SK-N-SH (cell line): ENCODE results near the gene OR52E5. TPM values are rescaled to one million over a fixed set of nuclear protein-coding genes. Genes with fewer than 3 reads are reported as not detected.

ENCODE experiments used
- CTCF ChIA-PET: fragments of 300-600, 350-600 bp; formaldehyde crosslinking; extraction: SDS; loops from one replicate; lab custom pipeline; 2021; lab: Yijun Ruan, JAX
- POLR2A ChIA-PET: fragments of 350-600 bp; sonication (Branson Sonifier 250); formaldehyde crosslinking; extraction: SDS; loops from one replicate; lab custom pipeline; 2020; ENCODE audit warnings: antibody characterized with exemption, inconsistent platforms; lab: Yijun Ruan, JAX
- DNase-seq: peaks from one replicate; pipeline ENCODE4 v3.0.0; 2012
- H2AFZ ChIP-seq: fragments of 200-600 bp; sonication (generic); 2 replicates; pipeline ENCODE4 v1.8.1; 2016; ENCODE audit warnings: antibody characterized with exemption, mild to moderate bottlenecking, low read depth
- H3F3A ChIP-seq: fragments of 200-600 bp; sonication (generic); replicated peaks from 2 replicates; pipeline ENCODE3; 2016; ENCODE audit warnings: antibody characterized with exemption, mild to moderate bottlenecking; ENCODE audit not compliant: insufficient read depth
- H3K27ac ChIP-seq, 2 experiments: fragments of 200-500 bp in 1 of 2; fragments of 200-600 bp in 1 of 2; sonication (Bioruptor generic) in 1 of 2; sonication (generic), shearing (Covaris generic) in 1 of 2; 2 replicates each; pipeline versions ENCODE4 v1.5.1 to v1.6.1; 2014 to 2016; ENCODE audit warnings: low read depth in 2 of 2, inconsistent platforms in 1 of 2, low read length in 1 of 2, mild to moderate bottlenecking in 1 of 2, mixed read lengths in 1 of 2
- H3K27me3 ChIP-seq: fragments of 200-600 bp; sonication (generic), shearing (Covaris generic); 2 replicates; pipeline ENCODE4 v1.6.1; 2016; ENCODE audit warnings: mixed run types; ENCODE audit not compliant: insufficient read depth
- H3K36me3 ChIP-seq, 2 experiments: fragments of 200-500 bp in 1 of 2; fragments of 200-600 bp in 1 of 2; sonication (Bioruptor generic) in 1 of 2; sonication (generic) in 1 of 2; replicated peaks in 1 of 2; 2 replicates each; pipeline versions ENCODE3 to v1.5.1; 2014 to 2016; ENCODE audit warnings: low read length in 1 of 2, mild to moderate bottlenecking in 1 of 2; ENCODE audit not compliant: insufficient read depth in 2 of 2, control insufficient read depth in 1 of 2
- H3K4me1 ChIP-seq, 2 experiments: fragments of 200-500 bp in 1 of 2; fragments of 200-600 bp in 1 of 2; sonication (Bioruptor generic) in 1 of 2; sonication (generic), shearing (Covaris generic) in 1 of 2; 2 replicates each; pipeline versions ENCODE4 v1.5.1 to v1.6.1; 2014 to 2016; ENCODE audit warnings: low read depth in 1 of 2, low read length in 1 of 2, mixed run types in 1 of 2; ENCODE audit not compliant: insufficient read depth in 2 of 2, control insufficient read depth in 1 of 2
- H3K4me2 ChIP-seq: fragments of 200-600 bp; sonication (generic), shearing (Covaris generic); 2 replicates; pipeline ENCODE4 v1.6.1; 2017; ENCODE audit warnings: mixed run types
- H3K4me3 ChIP-seq, 2 experiments: fragments of 200-500 bp in 1 of 2; fragments of 200-600 bp in 1 of 2; sonication (Bioruptor generic) in 1 of 2; sonication (generic), shearing (Covaris generic) in 1 of 2; 2 replicates each; pipeline versions ENCODE4 v1.5.1 to v1.8.1; 2014 to 2016; ENCODE audit warnings: low read depth in 2 of 2, inconsistent platforms in 1 of 2, low read length in 1 of 2, mild to moderate bottlenecking in 1 of 2, mixed read lengths in 1 of 2, moderate library complexity in 1 of 2
- H3K79me2 ChIP-seq: fragments of 200-600 bp; sonication (generic); 2 replicates; pipeline ENCODE4 v1.8.1; 2017; ENCODE audit warnings: mild to moderate bottlenecking; ENCODE audit not compliant: insufficient read depth
- H3K9ac ChIP-seq: fragments of 200-600 bp; sonication (generic); 2 replicates; pipeline ENCODE4 v1.6.1; 2017; ENCODE audit warnings: mixed run types
- H3K9me2 ChIP-seq: fragments of 200-600 bp; sonication (generic); 2 replicates; pipeline ENCODE4 v1.6.1; 2017; ENCODE audit warnings: mixed run types
- H3K9me3 ChIP-seq: fragments of 200-600 bp; sonication (generic); 2 replicates; pipeline ENCODE4 v1.6.1; 2017; ENCODE audit warnings: mixed run types, mild to moderate bottlenecking, moderate library complexity
- H4K20me1 ChIP-seq: fragments of 200-600 bp; sonication (generic); 2 replicates; pipeline ENCODE4 v1.6.1; 2017; ENCODE audit warnings: mild to moderate bottlenecking, mixed run types; ENCODE audit not compliant: insufficient read depth
- CHD2 ChIP-seq: fragments of 150-350 bp; IDR thresholded peaks from 2 replicates; pipeline ENCODE4 v1.6.1; 2018; ENCODE audit warnings: low read length; ENCODE audit not compliant: partially characterized antibody
- CTCF ChIP-seq: fragments of 200-600 bp; sonication (generic); IDR thresholded peaks from 2 replicates; pipeline ENCODE4 v1.6.1; 2017; ENCODE audit warnings: antibody characterized with exemption, mild to moderate bottlenecking, moderate library complexity
- ELF1 ChIP-seq: IDR thresholded peaks from 2 replicates; pipeline ENCODE4 v1.4.0; 2012
- FOXJ3 ChIP-seq: sonication (generic); formaldehyde crosslinking; IDR thresholded peaks from 2 replicates; pipeline ENCODE4 v1.5.1; 2020; ENCODE audit warnings: mild to moderate bottlenecking, missing genetic modification reagents
- GABPA ChIP-seq: IDR thresholded peaks from 2 replicates; pipeline ENCODE4 v1.4.0; 2012; ENCODE audit warnings: low read depth, mild to moderate bottlenecking
- MEF2A ChIP-seq: IDR thresholded peaks from 2 replicates; pipeline ENCODE4 v1.4.0; 2012; ENCODE audit warnings: low read depth, borderline replicate concordance
- MXI1 ChIP-seq: IDR thresholded peaks from 2 replicates; pipeline ENCODE4 v1.6.1; 2012; ENCODE audit warnings: mild to moderate bottlenecking, low read depth, low read length, improper control_type of control experiment
- NFIC ChIP-seq: IDR thresholded peaks from 2 replicates; pipeline ENCODE4 v1.4.0; 2012; ENCODE audit warnings: borderline replicate concordance
- RCOR1 ChIP-seq: fragments of 150-350 bp; IDR thresholded peaks from 2 replicates; pipeline ENCODE4 v1.6.1; 2017; ENCODE audit warnings: antibody characterized with exemption, low read length
- REST ChIP-seq: IDR thresholded peaks from 2 replicates; pipeline ENCODE4 v1.6.1; 2012; ENCODE audit warnings: mild to moderate bottlenecking, low read depth, low read length, moderate library complexity
- SMC3 ChIP-seq: IDR thresholded peaks from 2 replicates; pipeline ENCODE4 v1.6.1; 2012; ENCODE audit warnings: low read depth, low read length, improper control_type of control experiment
- TAF1 ChIP-seq: IDR thresholded peaks from 2 replicates; pipeline ENCODE4 v1.6.1; 2012; ENCODE audit warnings: low read depth, mild to moderate bottlenecking, low read length, moderate library complexity, borderline replicate concordance
- TCF12 ChIP-seq: IDR thresholded peaks from 2 replicates; pipeline ENCODE4 v1.4.0; 2012
- TEAD4 ChIP-seq: IDR thresholded peaks from 2 replicates; pipeline ENCODE4 v1.4.0; 2012; ENCODE audit warnings: mild to moderate bottlenecking, borderline replicate concordance; ENCODE audit not compliant: insufficient read depth
- USF1 ChIP-seq: IDR thresholded peaks from 2 replicates; pipeline ENCODE4 v1.4.0; 2012; ENCODE audit warnings: low read depth, borderline replicate concordance
- YY1 ChIP-seq: IDR thresholded peaks from 2 replicates; pipeline ENCODE4 v1.4.0; 2012; ENCODE audit warnings: low read depth, mild to moderate bottlenecking
- ZBTB33 ChIP-seq: IDR thresholded peaks from 2 replicates; pipeline ENCODE4 v1.4.0; 2012; ENCODE audit warnings: low read depth, borderline replicate concordance
- WGBS: methylation state at CpG from one replicate; pipeline ENCODE4 v1.1.6; 2017; ENCODE audit warnings: low lambda C conversion rate; 5-methylcytosine and 5-hydroxymethylcytosine counted together
- polyA plus RNA-seq, 3 experiments: library from polyadenylated mRNA; depleted of rRNA; stranded (reverse); fragments of >200 nt; gene quantifications; 2 replicates each; pipeline ENCODE4 v1.2.3, GENCODE V29; 2012
- TF ChIP-seq, protein P1 (sequence below): IDR thresholded peaks from 2 replicates; pipeline ENCODE4 v1.4.0; 2012; ENCODE audit warnings: low read depth
- TF ChIP-seq, protein P2 (sequence below): fragments of 150-350 bp; IDR thresholded peaks from 2 replicates; pipeline ENCODE4 v1.6.1; 2016; ENCODE audit warnings: mild to moderate bottlenecking, low read depth, low read length

The OR52E5 gene
- polyA plus RNA-seq, 1 of the 3 experiments (the other 2 are of a cell fraction) = not detected

DNA sequence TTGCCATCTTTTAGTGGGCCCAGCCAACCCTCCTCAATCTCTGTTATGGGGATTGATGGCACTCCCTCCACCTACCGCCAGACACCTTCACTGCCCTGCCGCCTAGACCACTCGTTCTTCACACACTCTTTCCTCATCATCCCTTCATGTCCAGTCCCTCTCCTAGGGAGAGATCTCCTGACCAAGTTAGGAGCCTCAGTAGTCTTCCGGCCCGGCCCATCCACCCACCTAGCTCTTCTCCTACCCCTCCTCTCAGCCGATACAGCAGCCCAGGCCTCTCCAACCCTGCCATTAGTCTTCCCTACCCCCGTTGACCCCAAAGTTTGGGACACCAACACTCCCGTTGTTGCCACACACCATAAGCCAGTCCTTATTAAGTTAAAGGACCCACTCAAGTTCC lies 38.1 kb downstream of the OR52E5 start (continued):
- TF ChIP-seq CTCF (no peak), TAF1 (no peak), GABPA (no peak), ZBTB33 (no peak), NFIC (no peak), CHD2 (no peak)
- TF ChIP-seq, all 33 proteins: peak for 0

DNA sequence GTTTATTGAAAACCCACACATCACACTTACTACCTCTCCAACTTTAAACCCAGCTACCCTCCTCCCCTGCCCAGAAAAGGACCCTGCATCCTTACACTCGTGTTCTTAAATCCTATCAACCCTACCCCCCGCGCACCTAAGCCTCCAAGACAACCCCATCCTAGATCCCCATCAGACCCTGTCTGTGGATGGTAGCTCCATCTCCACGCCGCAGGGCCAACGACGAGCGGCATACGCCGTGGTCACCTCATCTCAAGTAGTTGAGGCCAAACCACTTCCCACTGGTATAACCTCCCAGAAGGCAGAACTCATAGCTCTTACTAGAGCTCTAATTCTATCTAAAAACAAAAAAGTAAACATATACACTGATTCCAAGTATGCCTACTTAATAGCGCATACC lies 39.7 kb downstream of the OR52E5 start:
- Histone ChIP-seq H3K27me3 (peaks cover 41% of the 10 kb centered on the region), H3K4me3 (no peak overlapping the region), H3K9me2 (no peaks in the 10 kb centered on the region), H3K9ac (no peak overlapping the region), H3K36me3 (no peaks in the 10 kb centered on the region), H3K79me2 (no peaks in the 10 kb centered on the region), H3K4me1 (no peaks in the 10 kb centered on the region), H2AFZ (no peak overlapping the region), H3K27ac (no peak overlapping the region)
- CTCF ChIA-PET = no interaction called here
- POLR2A ChIA-PET = interaction anchor here (0.8 kb wide), 1 partner anchor 9 kb away, joined by 3 read pairs; the partner anchor contains the start of gene OR56A3
- no peak for DNase-seq
- TF ChIP-seq USF1 (no peak), TEAD4 (no peak), TCF12 (no peak), TAF1 (no peak), CHD2 (no peak), YY1 (no peak), ELF1 (no peak), MXI1 (no peak), CTCF (no peak), REST (no peak), FOXJ3 (no peak), NFIC (no peak), MEF2A (no peak), RCOR1 (no peak), SMC3 (no peak)
- TF ChIP-seq, protein P1, sequence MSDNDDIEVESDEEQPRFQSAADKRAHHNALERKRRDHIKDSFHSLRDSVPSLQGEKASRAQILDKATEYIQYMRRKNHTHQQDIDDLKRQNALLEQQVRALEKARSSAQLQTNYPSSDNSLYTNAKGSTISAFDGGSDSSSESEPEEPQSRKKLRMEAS = no peak
- TF ChIP-seq, protein P2, sequence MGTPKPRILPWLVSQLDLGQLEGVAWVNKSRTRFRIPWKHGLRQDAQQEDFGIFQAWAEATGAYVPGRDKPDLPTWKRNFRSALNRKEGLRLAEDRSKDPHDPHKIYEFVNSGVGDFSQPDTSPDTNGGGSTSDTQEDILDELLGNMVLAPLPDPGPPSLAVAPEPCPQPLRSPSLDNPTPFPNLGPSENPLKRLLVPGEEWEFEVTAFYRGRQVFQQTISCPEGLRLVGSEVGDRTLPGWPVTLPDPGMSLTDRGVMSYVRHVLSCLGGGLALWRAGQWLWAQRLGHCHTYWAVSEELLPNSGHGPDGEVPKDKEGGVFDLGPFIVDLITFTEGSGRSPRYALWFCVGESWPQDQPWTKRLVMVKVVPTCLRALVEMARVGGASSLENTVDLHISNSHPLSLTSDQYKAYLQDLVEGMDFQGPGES = no peak
- TF ChIP-seq, all 33 proteins: peak for 0
- Histone ChIP-seq H3K4me2 (no peak overlapping the region), H3K9me3 (no peaks in the 10 kb centered on the region), H3F3A (no peaks in the 10 kb centered on the region), H4K20me1 (no peaks in the 10 kb centered on the region)
- WGBS = 44% methylated on average over 11 of the region's 11 CpGs
